DOHH2 (cell line): ENCODE measurements around the gene MEST.
"Not testable (repeated sequence)": the region's sequence is repeated elsewhere in the genome, so short reads cannot be mapped to it uniquely, and the experiment has no call there.

Experiments
- H3F3A ChIP-seq: fragments of 200-600 bp; sonication (generic), shearing (Covaris generic); 2 replicates; pipeline ENCODE4 v1.6.0; 2016; ENCODE audit warnings: antibody characterized with exemption, mild to moderate bottlenecking; ENCODE audit not compliant: control insufficient read depth, insufficient read depth
- H3K27ac ChIP-seq: fragments of 200-600 bp; sonication (generic); 2 replicates; pipeline ENCODE4 v1.5.1; 2014; ENCODE audit warnings: low read depth, mild to moderate bottlenecking, low read length, moderate library complexity
- H3K27me3 ChIP-seq: fragments of 200-600 bp; sonication (generic); 2 replicates; pipeline ENCODE4 v1.6.1; 2014; ENCODE audit warnings: mild to moderate bottlenecking, low read length, mixed read lengths; ENCODE audit not compliant: control insufficient read depth
- H3K36me3 ChIP-seq: fragments of 200-600 bp; sonication (generic); 2 replicates; pipeline ENCODE4 v1.6.1; 2014; ENCODE audit warnings: mild to moderate bottlenecking, low read length, moderate library complexity, mixed read lengths; ENCODE audit not compliant: control insufficient read depth
- H3K4me1 ChIP-seq: fragments of 200-600 bp; sonication (generic); 2 replicates; pipeline ENCODE4 v1.6.1; 2014; ENCODE audit warnings: mild to moderate bottlenecking, low read length, mixed read lengths; ENCODE audit not compliant: control insufficient read depth
- H3K4me2 ChIP-seq: fragments of 200-600 bp; sonication (generic); 2 replicates; pipeline ENCODE4 v1.6.0; 2014; ENCODE audit warnings: mild to moderate bottlenecking, low read length, moderate library complexity
- H3K4me3 ChIP-seq: fragments of 200-600 bp; sonication (generic); 2 replicates; pipeline ENCODE4 v1.5.1; 2014; ENCODE audit warnings: mild to moderate bottlenecking, low read length, mixed read lengths
- H3K79me2 ChIP-seq: fragments of 200-600 bp; sonication (generic); 2 replicates; pipeline ENCODE4 v1.6.1; 2014; ENCODE audit warnings: mild to moderate bottlenecking, low read length, mixed read lengths; ENCODE audit not compliant: control insufficient read depth
- H3K9me2 ChIP-seq: fragments of 200-600 bp; sonication (generic); replicated peaks from 2 replicates; pipeline ENCODE4 v1.6.1; 2014; ENCODE audit warnings: mild to moderate bottlenecking, low read length, mixed read lengths; ENCODE audit not compliant: control insufficient read depth
- H3K9me3 ChIP-seq: fragments of 200-600 bp; sonication (generic); 2 replicates; pipeline ENCODE4 v1.6.1; 2014; ENCODE audit warnings: antibody characterized with exemption, low read length, mixed read lengths; ENCODE audit not compliant: control insufficient read depth, insufficient read depth
- H4K20me1 ChIP-seq: fragments of 200-600 bp; sonication (generic); 2 replicates; pipeline ENCODE4 v1.6.0; 2014; ENCODE audit warnings: low read depth, mild to moderate bottlenecking, antibody characterized with exemption, low read length, moderate library complexity; ENCODE audit not compliant: control insufficient read depth, insufficient read depth
- CTCF ChIP-seq: fragments of 200-600 bp; sonication (generic); IDR thresholded peaks from one replicate; pipeline ENCODE4 v1.5.1; 2014; ENCODE audit warnings: antibody characterized with exemption, mild to moderate bottlenecking, low read depth, low read length; ENCODE audit not compliant: poor library complexity, severe bottlenecking
- EZH2phosphoT487 ChIP-seq: fragments of 200-600 bp; sonication (generic); IDR thresholded peaks from 2 replicates; pipeline ENCODE4 v1.6.1; 2017; ENCODE audit warnings: borderline replicate concordance, mild to moderate bottlenecking, antibody characterized with exemption, low read length, moderate library complexity, mixed read lengths

The MEST gene

GRCh38 chr7:130500463-130500862 is 8.6 kb downstream of the MEST start:
- no peaks in the 10 kb centered on the region for H3K9me3 ChIP-seq
- no peak overlapping the region for H3K4me2 ChIP-seq
- TF ChIP-seq CTCF: no peak
- no peak for TF ChIP-seq EZH2phosphoT487
- no peaks in the 10 kb centered on the region for H3F3A ChIP-seq
- H3K79me2 ChIP-seq: no peaks in the 10 kb centered on the region
- no peak overlapping the region for H3K27ac ChIP-seq
- H3K36me3 ChIP-seq: no peaks in the 10 kb centered on the region
- no peak overlapping the region for H3K4me3 ChIP-seq
- H3K9me2 ChIP-seq: no peaks in the 10 kb centered on the region
- H4K20me1 ChIP-seq: no peaks in the 10 kb centered on the region
- no peaks in the 10 kb centered on the region for H3K27me3 ChIP-seq
- no peaks in the 10 kb centered on the region for H3K4me1 ChIP-seq

GRCh38 chr7:130500910-130501309 is 9.0 kb downstream of the MEST start:
- Histone ChIP-seq H3K27ac (no peak overlapping the region), H3K4me3 (no peak overlapping the region), H3K9me3 (no peaks in the 10 kb centered on the region), H3K4me2 (no peak overlapping the region), H4K20me1 (no peaks in the 10 kb centered on the region), H3K27me3 (no peaks in the 10 kb centered on the region), H3K79me2 (no peaks in the 10 kb centered on the region), H3K9me2 (no peaks in the 10 kb centered on the region), H3F3A (no peaks in the 10 kb centered on the region), H3K4me1 (no peaks in the 10 kb centered on the region), H3K36me3 (no peaks in the 10 kb centered on the region)
- TF ChIP-seq EZH2phosphoT487 (no peak), CTCF (no peak)

- Histone ChIP-seq H3K4me2 (no peak overlapping the region), H4K20me1 (no peaks in the 10 kb centered on the region), H3K9me2 (no peaks in the 10 kb centered on the region), H3F3A (no peaks in the 10 kb centered on the region), H3K36me3 (peaks cover 5% of the 10 kb centered on the region; the same call in 1 of the 2 replicates), H3K9me3 (no peaks in the 10 kb centered on the region), H3K27me3 (no peaks in the 10 kb centered on the region), H3K4me1 (no peaks in the 10 kb centered on the region), H3K79me2 (no peaks in the 10 kb centered on the region), H3K4me3 (no peak overlapping the region), H3K27ac (no peak overlapping the region)
- no peak for TF ChIP-seq CTCF
- TF ChIP-seq EZH2phosphoT487: no peak
These were observed 13.9 kb downstream of the MEST start for GRCh38 chr7:130505753-130506152.

GRCh38 chr7:130506358-130506757 is 14.5 kb downstream of the MEST start:
- H3K79me2 ChIP-seq: no peaks in the 10 kb centered on the region
- H3K27me3 ChIP-seq: no peaks in the 10 kb centered on the region
- H3K9me2 ChIP-seq: no peaks in the 10 kb centered on the region
- no peaks in the 10 kb centered on the region for H4K20me1 ChIP-seq
- no peak overlapping the region for H3K4me3 ChIP-seq
- H3K27ac ChIP-seq: no peak overlapping the region
- no peaks in the 10 kb centered on the region for H3K9me3 ChIP-seq
- no peaks in the 10 kb centered on the region for H3F3A ChIP-seq
- TF ChIP-seq CTCF: no peak
- no peak for TF ChIP-seq EZH2phosphoT487
- no peaks in the 10 kb centered on the region for H3K4me1 ChIP-seq
- H3K4me2 ChIP-seq: no peak overlapping the region
- peaks cover 5% of the 10 kb centered on the region; the same call in 1 of the 2 replicates for H3K36me3 ChIP-seq

GRCh38 chr7:130512038-130512437 is 20.2 kb downstream of the MEST start:
- H3K4me1 ChIP-seq, H3K9me3 ChIP-seq, H3F3A ChIP-seq, H3K4me2 ChIP-seq, H3K27ac ChIP-seq, H3K79me2 ChIP-seq, H3K9me2 ChIP-seq, H3K4me3 ChIP-seq, H3K27me3 ChIP-seq, H3K36me3 ChIP-seq, H4K20me1 ChIP-seq: not testable (repeated sequence)
